ENCODE data around the gene IPPK. TPM values are rescaled to one million over a fixed set of nuclear protein-coding genes. Genes with fewer than 3 reads are reported as not detected.

Gene IPPK
- total and polyA plus RNA-seq, 5 donors from 2014 or later: 3.8 to 9.2 (median 5.5) TPM

DNA sequence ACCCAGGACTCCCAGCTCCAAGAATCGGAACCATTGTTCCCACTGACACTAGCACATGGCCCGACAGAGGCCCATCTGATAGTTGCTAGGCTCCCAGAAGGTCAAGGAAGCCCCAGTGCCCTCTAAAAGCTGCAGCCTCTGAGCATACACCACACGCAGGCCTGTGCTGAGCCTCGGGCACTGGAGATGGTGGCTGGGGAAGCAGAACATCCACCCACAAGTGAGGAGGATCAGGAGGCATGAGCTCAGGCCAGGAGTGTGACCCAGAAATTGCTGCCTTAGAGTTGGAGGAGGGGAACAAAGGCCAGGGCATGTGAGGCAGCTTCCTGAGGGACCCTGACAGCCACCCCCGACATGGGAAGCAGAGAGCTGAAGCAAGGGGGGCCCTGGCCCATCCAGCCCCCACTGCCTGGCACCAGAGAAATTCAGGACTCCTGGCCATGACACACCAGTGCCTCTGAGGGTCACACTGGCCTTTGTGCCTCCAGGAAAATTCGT lies 21.4 kb downstream of the IPPK start:
- ATAC-seq (ENCODE audit: low read depth in 2 of 2) (no peak), DNase-seq (no peak)
- H3K36me3 ChIP-seq (ENCODE audit: control insufficient read depth, insufficient read depth, low read length): peaks cover 65% of the 10 kb centered on the region
- peak overlapping the region in 2 of 3 donors; percentile 42 to 56 for H3K27ac Mint-ChIP-seq
- no peaks in the 10 kb centered on the region for H3K27me3 Mint-ChIP-seq
- H3K9me3 Mint-ChIP-seq: peaks cover 0 to 20% (median 6%) of the 10 kb centered on the region in 7 donors
- H3K27ac ChIP-seq (ENCODE audit: insufficient read depth, low read length, poor library complexity, severe bottlenecking): no peak overlapping the region
- no peaks in the 10 kb centered on the region for H3K27me3 ChIP-seq (ENCODE audit: control insufficient read depth, insufficient read depth, low read length)
- peaks cover 0 to 4% (median under 1%) of the 10 kb centered on the region in 4 donors for H3K4me1 Mint-ChIP-seq
- no peak overlapping the region for H3K4me3 Mint-ChIP-seq
- no peaks in the 10 kb centered on the region for H3K4me1 ChIP-seq (ENCODE audit: control insufficient read depth, insufficient read depth, low read length, poor library complexity, severe bottlenecking)
- H3K36me3 Mint-ChIP-seq: peaks cover 57% of the 10 kb centered on the region
- H3K4me3 ChIP-seq (ENCODE audit: low read depth, low read length): no peak overlapping the region
- H3K9me3 ChIP-seq (ENCODE audit: control insufficient read depth in 2 of 2, low read length in 2 of 2): peaks cover 0 to 10% of the 10 kb centered on the region in 2 experiments

DNA sequence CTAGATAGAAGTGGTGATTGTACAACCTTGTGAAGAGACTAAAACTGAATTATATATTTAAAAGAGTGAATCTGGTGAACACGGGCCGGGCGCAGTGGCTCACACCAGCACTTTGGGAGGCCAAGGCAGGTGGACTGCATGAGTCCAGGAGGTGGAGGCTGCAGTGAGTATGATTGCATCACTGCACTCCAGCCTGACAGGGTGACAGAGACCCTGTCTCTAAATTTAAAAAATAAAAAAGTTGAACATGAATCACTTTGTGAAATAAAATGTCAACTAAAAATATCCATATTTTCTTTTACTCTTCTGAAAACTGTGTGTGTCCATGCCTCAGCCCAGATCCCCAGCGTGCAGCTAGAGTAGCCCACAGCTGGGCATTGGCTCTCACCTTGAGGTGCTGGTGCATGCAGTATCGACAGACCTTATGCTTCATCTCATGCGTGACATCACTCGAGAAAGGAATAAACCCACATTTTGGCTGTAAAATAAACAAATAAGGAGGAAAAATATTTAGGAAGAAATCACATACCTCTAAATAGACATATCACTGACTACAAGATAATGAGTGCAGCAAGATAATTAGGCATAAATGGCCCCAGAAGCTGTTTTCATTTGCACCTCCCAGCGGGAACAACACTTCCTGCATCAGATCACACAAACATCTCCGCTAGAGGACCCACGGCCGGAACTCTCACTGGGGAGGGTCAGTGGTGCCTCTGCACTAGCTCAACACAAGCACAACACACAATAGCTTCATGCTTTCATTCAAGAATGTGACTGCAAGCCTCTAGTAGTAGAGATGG lies 22.1 kb downstream of the IPPK start:
- H3K4me3 ChIP-seq (ENCODE audit: low read depth, low read length): no peak overlapping the region
- ATAC-seq (ENCODE audit: low read depth in 2 of 2): no peak
- Mint-ChIP-seq H3K27me3 (no peaks in the 10 kb centered on the region), H3K27ac (peak overlapping the region in 1 of 3 donors; percentile 56), H3K36me3 (peaks cover 55% of the 10 kb centered on the region), H3K4me1 (peaks cover 0 to 4% (median under 1%) of the 10 kb centered on the region in 4 donors), H3K9me3 (peaks cover 0 to 20% (median 6%) of the 10 kb centered on the region in 7 donors), H3K4me3 (no peak overlapping the region)
- DNase-seq: no peak
- peaks cover 0 to 10% of the 10 kb centered on the region in 2 experiments for H3K9me3 ChIP-seq (ENCODE audit: control insufficient read depth in 2 of 2, low read length in 2 of 2)
- H3K4me1 ChIP-seq (ENCODE audit: control insufficient read depth, insufficient read depth, low read length, poor library complexity, severe bottlenecking): no peaks in the 10 kb centered on the region
- H3K27ac ChIP-seq (ENCODE audit: insufficient read depth, low read length, poor library complexity, severe bottlenecking): no peak overlapping the region
- no peaks in the 10 kb centered on the region for H3K27me3 ChIP-seq (ENCODE audit: control insufficient read depth, insufficient read depth, low read length)
- H3K36me3 ChIP-seq (ENCODE audit: control insufficient read depth, insufficient read depth, low read length): peaks cover 70% of the 10 kb centered on the region

DNA sequence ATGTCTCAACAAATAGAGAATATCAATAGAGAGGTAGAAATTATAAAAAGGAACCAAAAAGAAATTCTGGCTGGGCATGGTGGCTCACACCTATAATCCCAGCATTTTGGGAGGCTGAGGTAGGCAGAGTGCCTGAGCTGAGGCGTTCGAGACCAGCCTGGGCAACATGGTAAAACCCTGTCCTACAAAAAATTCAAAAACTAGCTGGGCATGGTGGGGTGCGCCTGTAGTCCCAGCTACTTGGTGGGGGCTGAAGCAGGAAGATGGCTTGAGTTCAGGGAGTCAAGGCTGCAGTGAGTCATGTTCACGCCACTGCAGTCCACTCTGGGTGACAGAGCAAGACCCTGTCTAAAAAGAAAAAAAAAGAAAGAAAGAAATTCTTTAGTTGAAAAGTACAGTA lies 24.9 kb downstream of the IPPK start:
- Histone ChIP-seq H3K9me3 (ENCODE audit: control insufficient read depth in 2 of 2, low read length in 2 of 2) (peaks cover 0 to 10% of the 10 kb centered on the region in 2 experiments), H3K4me1 (ENCODE audit: control insufficient read depth, insufficient read depth, low read length, poor library complexity, severe bottlenecking) (no peaks in the 10 kb centered on the region), H3K4me3 (ENCODE audit: low read depth, low read length) (no peak overlapping the region), H3K27ac (ENCODE audit: insufficient read depth, low read length, poor library complexity, severe bottlenecking) (no peak overlapping the region), H3K36me3 (ENCODE audit: control insufficient read depth, insufficient read depth, low read length) (peaks cover 81% of the 10 kb centered on the region), H3K27me3 (ENCODE audit: control insufficient read depth, insufficient read depth, low read length) (no peaks in the 10 kb centered on the region)
- Mint-ChIP-seq H3K4me1 (peaks cover 0 to 4% (median under 1%) of the 10 kb centered on the region in 4 donors), H3K9me3 (peaks cover 0 to 20% (median 6%) of the 10 kb centered on the region in 7 donors), H3K36me3 (peaks cover 67% of the 10 kb centered on the region), H3K4me3 (no peak overlapping the region), H3K27me3 (no peaks in the 10 kb centered on the region), H3K27ac (peak overlapping the region in 1 of 3 donors; percentile 15)
- DNase-seq (no peak), ATAC-seq (ENCODE audit: low read depth in 2 of 2) (no peak)

DNA sequence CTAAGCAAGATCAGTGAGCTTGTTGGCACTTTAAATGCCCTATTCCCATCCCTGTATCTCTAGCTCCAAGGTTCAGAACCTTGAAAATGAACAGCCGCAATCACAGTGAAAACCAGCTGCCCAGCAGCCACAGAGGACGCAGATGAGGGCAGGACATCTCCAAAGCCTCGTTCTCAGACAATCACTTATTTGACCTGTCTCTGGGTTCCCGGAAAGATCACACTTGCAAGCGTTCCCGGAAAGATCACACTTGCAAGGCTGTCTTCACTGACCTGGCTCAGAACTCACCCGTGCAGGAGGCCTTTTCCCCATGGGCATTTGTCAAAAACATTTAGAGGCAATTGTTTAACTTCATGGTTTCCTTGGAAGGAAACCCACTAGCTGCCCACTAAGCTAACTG lies 25.7 kb downstream of the IPPK start:
- no peak overlapping the region for H3K27ac Mint-ChIP-seq
- Histone ChIP-seq H3K4me1 (ENCODE audit: control insufficient read depth, insufficient read depth, low read length, poor library complexity, severe bottlenecking) (no peaks in the 10 kb centered on the region), H3K9me3 (ENCODE audit: control insufficient read depth in 2 of 2, low read length in 2 of 2) (peaks cover 0 to 10% of the 10 kb centered on the region in 2 experiments), H3K27me3 (ENCODE audit: control insufficient read depth, insufficient read depth, low read length) (no peaks in the 10 kb centered on the region), H3K36me3 (ENCODE audit: control insufficient read depth, insufficient read depth, low read length) (peaks cover 81% of the 10 kb centered on the region), H3K27ac (ENCODE audit: insufficient read depth, low read length, poor library complexity, severe bottlenecking) (no peak overlapping the region), H3K4me3 (ENCODE audit: low read depth, low read length) (no peak overlapping the region)
- no peaks in the 10 kb centered on the region for H3K27me3 Mint-ChIP-seq
- peaks cover 65% of the 10 kb centered on the region for H3K36me3 Mint-ChIP-seq
- H3K4me3 Mint-ChIP-seq: no peak overlapping the region
- ATAC-seq (ENCODE audit: low read depth in 2 of 2): no peak
- H3K4me1 Mint-ChIP-seq: peaks cover 0 to 4% (median under 1%) of the 10 kb centered on the region in 4 donors
- H3K9me3 Mint-ChIP-seq: peaks cover 0 to 20% (median 6%) of the 10 kb centered on the region in 7 donors
- no peak for DNase-seq

- H3K4me3 Mint-ChIP-seq: no peak overlapping the region
- DNase-seq (no peak), ATAC-seq (ENCODE audit: low read depth in 2 of 2) (no peak)
- peaks cover 60% of the 10 kb centered on the region for H3K36me3 Mint-ChIP-seq
- Histone ChIP-seq H3K36me3 (ENCODE audit: control insufficient read depth, insufficient read depth, low read length) (peaks cover 83% of the 10 kb centered on the region), H3K4me3 (ENCODE audit: low read depth, low read length) (no peak overlapping the region), H3K4me1 (ENCODE audit: control insufficient read depth, insufficient read depth, low read length, poor library complexity, severe bottlenecking) (no peaks in the 10 kb centered on the region), H3K27ac (ENCODE audit: insufficient read depth, low read length, poor library complexity, severe bottlenecking) (no peak overlapping the region), H3K27me3 (ENCODE audit: control insufficient read depth, insufficient read depth, low read length) (no peaks in the 10 kb centered on the region), H3K9me3 (ENCODE audit: control insufficient read depth in 2 of 2, low read length in 2 of 2) (peaks cover 0 to 10% of the 10 kb centered on the region in 2 experiments)
- H3K4me1 Mint-ChIP-seq: peaks cover 0 to 4% (median under 1%) of the 10 kb centered on the region in 4 donors
- peak overlapping the region in 1 of 3 donors; percentile 62 for H3K27ac Mint-ChIP-seq
- H3K27me3 Mint-ChIP-seq: no peaks in the 10 kb centered on the region
- H3K9me3 Mint-ChIP-seq: peaks cover 0 to 20% (median 6%) of the 10 kb centered on the region in 7 donors
Observed at GRCh38 chr9:92642564-92642963, 27.4 kb downstream of the IPPK start.

DNA sequence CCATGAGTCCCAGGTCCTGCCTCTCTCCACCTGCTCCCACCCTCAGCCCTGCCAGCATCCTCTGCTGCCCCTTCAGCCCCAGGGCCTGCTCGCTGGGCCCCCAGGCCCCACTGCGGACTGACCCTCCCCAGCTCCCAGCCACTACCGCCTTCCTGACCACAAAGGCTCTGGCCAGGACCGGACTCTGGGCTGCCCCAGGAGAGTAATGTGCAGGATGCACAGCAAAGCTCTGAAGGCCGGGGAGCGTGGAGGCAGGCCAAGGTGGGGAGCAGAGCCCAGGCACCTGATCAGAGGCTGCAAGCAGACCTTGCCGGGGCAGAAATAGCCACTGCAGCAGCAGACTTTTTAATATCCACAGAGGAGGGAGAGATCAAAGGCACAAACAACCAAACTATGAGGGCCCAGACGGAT lies 27.9 kb downstream of the IPPK start:
- peaks cover 0 to 20% (median 6%) of the 10 kb centered on the region in 7 donors for H3K9me3 Mint-ChIP-seq
- Histone ChIP-seq H3K27me3 (ENCODE audit: control insufficient read depth, insufficient read depth, low read length) (no peaks in the 10 kb centered on the region), H3K36me3 (ENCODE audit: control insufficient read depth, insufficient read depth, low read length) (peaks cover 83% of the 10 kb centered on the region), H3K9me3 (ENCODE audit: control insufficient read depth in 2 of 2, low read length in 2 of 2) (peaks cover 0 to 10% of the 10 kb centered on the region in 2 experiments), H3K27ac (ENCODE audit: insufficient read depth, low read length, poor library complexity, severe bottlenecking) (no peak overlapping the region), H3K4me1 (ENCODE audit: control insufficient read depth, insufficient read depth, low read length, poor library complexity, severe bottlenecking) (no peaks in the 10 kb centered on the region), H3K4me3 (ENCODE audit: low read depth, low read length) (no peak overlapping the region)
- peaks cover 55% of the 10 kb centered on the region for H3K36me3 Mint-ChIP-seq
- H3K27ac Mint-ChIP-seq: peak overlapping the region in 2 of 3 donors; percentile 25 to 62
- DNase-seq: no peak
- peaks cover 0 to 3% (median under 1%) of the 10 kb centered on the region in 4 donors for H3K4me1 Mint-ChIP-seq
- no peak overlapping the region for H3K4me3 Mint-ChIP-seq
- ATAC-seq (ENCODE audit: low read depth in 2 of 2): no peak
- H3K27me3 Mint-ChIP-seq: no peaks in the 10 kb centered on the region

DNA sequence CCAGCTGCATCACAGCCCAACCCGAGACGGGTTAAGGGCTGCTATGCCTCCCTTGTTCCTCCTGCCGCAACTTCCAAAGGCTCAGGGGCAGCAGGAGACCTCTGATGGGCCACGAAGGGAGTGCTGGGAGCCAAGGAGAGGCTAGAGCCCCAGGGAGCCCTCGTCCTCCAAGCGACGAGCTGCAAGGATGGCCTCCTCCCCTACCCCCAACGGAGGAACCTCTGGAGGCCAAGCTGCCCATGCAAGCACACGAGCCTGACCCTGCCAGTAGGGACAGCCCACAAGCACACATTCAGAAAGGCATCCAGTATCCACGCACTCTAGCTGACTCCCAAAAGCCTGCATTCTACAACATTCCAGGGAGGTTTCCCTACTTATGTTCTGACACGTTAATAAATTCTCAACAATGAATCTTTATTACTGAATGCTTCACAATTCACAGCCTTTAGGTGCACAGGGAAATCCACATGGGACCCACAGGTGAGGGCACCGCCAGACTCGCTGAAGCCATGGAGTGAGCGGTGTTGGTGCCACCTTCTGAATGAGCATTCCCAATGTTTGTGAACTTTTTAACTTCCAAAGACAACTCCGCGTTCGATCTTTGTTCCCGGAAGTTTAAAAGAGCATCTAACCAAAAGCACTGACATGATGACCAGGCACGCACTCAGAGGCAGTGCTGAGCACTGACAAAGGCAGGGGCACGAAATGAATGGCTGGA lies 28.7 kb downstream of the IPPK start:
- Mint-ChIP-seq H3K36me3 (peaks cover 48% of the 10 kb centered on the region), H3K27me3 (no peaks in the 10 kb centered on the region)
- no peak overlapping the region for H3K27ac ChIP-seq (ENCODE audit: insufficient read depth, low read length, poor library complexity, severe bottlenecking)

More for the DNA sequence above, 28.7 kb downstream of the IPPK start:
- H3K4me3 ChIP-seq (ENCODE audit: low read depth, low read length): no peak overlapping the region
- H3K9me3 Mint-ChIP-seq: peaks cover 0 to 16% (median 5%) of the 10 kb centered on the region in 7 donors
- DNase-seq: no peak
- H3K4me1 ChIP-seq (ENCODE audit: control insufficient read depth, insufficient read depth, low read length, poor library complexity, severe bottlenecking): no peaks in the 10 kb centered on the region
- H3K4me3 Mint-ChIP-seq: no peak overlapping the region
- H3K27me3 ChIP-seq (ENCODE audit: control insufficient read depth, insufficient read depth, low read length): no peaks in the 10 kb centered on the region
- H3K4me1 Mint-ChIP-seq: peaks cover 0 to 1% (median 0%) of the 10 kb centered on the region in 4 donors
- no peak for ATAC-seq (ENCODE audit: low read depth in 2 of 2)
- peak overlapping the region in 2 of 3 donors; percentile 23 to 81 for H3K27ac Mint-ChIP-seq
- H3K36me3 ChIP-seq (ENCODE audit: control insufficient read depth, insufficient read depth, low read length): peaks cover 76% of the 10 kb centered on the region
- H3K9me3 ChIP-seq (ENCODE audit: control insufficient read depth in 2 of 2, low read length in 2 of 2): peaks cover 0 to 9% of the 10 kb centered on the region in 2 experiments
